Left renal cortex interstitium (tissue), 4 donors: ENCODE results near the gene TTC9. TPM values are rescaled to one million over a fixed set of nuclear protein-coding genes. Genes with fewer than 3 reads are reported as not detected.

ENCODE experiments used
- DNase-seq, 4 donors: peaks; one replicate each; pipeline ENCODE4 v3.0.0-alpha.2; 2013; ENCODE audit warnings: low read depth in 4 of 4, low spot score in 2 of 4, missing footprints in 1 of 4
- polyA plus RNA-seq, 4 donors: library from polyadenylated mRNA; unstranded; fragments of 120-200 nt; gene quantifications; one replicate each; pipeline ENCODE4 v1.2.1, GENCODE V29; 2013; ENCODE audit not compliant: insufficient read length in 4 of 4

Gene TTC9
- polyA plus RNA-seq, 4 donors = 3.0 to 3.8 (median 3.4) TPM

GRCh38 chr14:70709726-70710382 is 68.1 kb downstream of the TTC9 start:
- DNase-seq = no peak

- DNase-seq = no peak
Observed at GRCh38 chr14:70711451-70711850, 69.7 kb downstream of the TTC9 start.

GRCh38 chr14:70713096-70713495 is 71.4 kb downstream of the TTC9 start:
- no peak for DNase-seq

- peak in 2 of 4 donors; percentile 11 to 29 for DNase-seq
Observed at GRCh38 chr14:70713511-70713916, 71.8 kb downstream of the TTC9 start.

- peak; percentile 29 to 60 (median 43) for DNase-seq
Observed at GRCh38 chr14:70714055-70714550, 72.4 kb downstream of the TTC9 start.

- no peak for DNase-seq
Observed at GRCh38 chr14:70716483-70716882, 74.8 kb downstream of the TTC9 start.

- no peak for DNase-seq
Observed at GRCh38 chr14:70716958-70717357, 75.2 kb downstream of the TTC9 start.

- DNase-seq = no peak
Observed at GRCh38 chr14:70718383-70719118, 76.8 kb downstream of the TTC9 start.

- DNase-seq = no peak
Observed at GRCh38 chr14:70721542-70721941, 79.8 kb downstream of the TTC9 start.

GRCh38 chr14:70722418-70722817 is 80.7 kb downstream of the TTC9 start:
- no peak for DNase-seq

GRCh38 chr14:70723276-70723675 is 81.6 kb downstream of the TTC9 start:
- no peak for DNase-seq

- DNase-seq = no peak
Observed at GRCh38 chr14:70724110-70724509, 82.4 kb downstream of the TTC9 start.

- DNase-seq = no peak
Observed at GRCh38 chr14:70724944-70725343, 83.2 kb downstream of the TTC9 start.

Other genes starting within 250 kb of the TTC9 start
- gene SYNJ2BP, start 224.8 kb upstream of the TTC9 start, polyA plus RNA-seq = 10 to 100 TPM; 38.1 to 43.6 (median 41.3) TPM
- under 1 TPM; 0.33 to 0.85 (median 0.43) TPM for gene ADAM21, start 189.7 kb upstream of the TTC9 start, polyA plus RNA-seq
- under 1 TPM; 0.06 to 0.25 (median 0.15) TPM for gene ADAM20, start 106.9 kb upstream of the TTC9 start, polyA plus RNA-seq
- 10 to 100 TPM; 34.2 to 43.2 (median 36.8) TPM for gene MED6, start 41.3 kb upstream of the TTC9 start, polyA plus RNA-seq
- gene MAP3K9, start 167.6 kb downstream of the TTC9 start, polyA plus RNA-seq = 1 to 10 TPM; 3.3 to 5.4 (median 4.2) TPM